HFFc6 (cell line): Measurements from ENCODE around the gene LRP1B. TPM values are rescaled to one million over a fixed set of nuclear protein-coding genes. Genes with fewer than 3 reads are reported as not detected.

Source experiments
- DNase-seq: peaks from one replicate; pipeline ENCODE4 v3.0.0-alpha.2; 2018
- H3K27ac Mint-ChIP-seq: 2 replicates; pipeline ENCODE4 v1.8.0; 2020; ENCODE audit warnings: mild to moderate bottlenecking, mixed read lengths
- H3K27me3 Mint-ChIP-seq: 2 replicates; pipeline ENCODE4 v1.8.0; 2021; ENCODE audit warnings: mild to moderate bottlenecking, moderate library complexity, mixed read lengths; ENCODE audit not compliant: insufficient read depth
- H3K36me3 Mint-ChIP-seq: 2 replicates; pipeline ENCODE4 v1.8.0; 2021; ENCODE audit warnings: low read depth, mixed read lengths
- H3K4me1 Mint-ChIP-seq: 2 replicates; pipeline ENCODE4 v1.8.0; 2020; ENCODE audit warnings: low read depth, mixed read lengths
- H3K4me3 Mint-ChIP-seq: 2 replicates; pipeline ENCODE4 v1.8.0; 2020; ENCODE audit warnings: mild to moderate bottlenecking, moderate library complexity, mixed read lengths
- H3K9me3 Mint-ChIP-seq: 2 replicates; pipeline ENCODE4 v1.8.0; 2020; ENCODE audit warnings: mild to moderate bottlenecking, mixed read lengths
- total RNA-seq, 6 experiments: library from RNA; stranded (reverse); fragmentation: NEBNext Ultra II Directional; extraction: Animal tissue kit (Norgen Biotek cat#: 25700); gene quantifications; 2 replicates in 1 of 6; 3 replicates in 5 of 6; pipeline ENCODE4 v1.2.3, GENCODE V29; 2021
- TF ChIP-seq, protein P1 (sequence below): fragments of 200-600 bp; sonication (generic); IDR thresholded peaks from 2 replicates; pipeline ENCODE4 v1.5.0; 2021; ENCODE audit warnings: antibody characterized with exemption, mild to moderate bottlenecking

The LRP1B gene
- total RNA-seq, 6 experiments from 2014 or later: not detected

DNA sequence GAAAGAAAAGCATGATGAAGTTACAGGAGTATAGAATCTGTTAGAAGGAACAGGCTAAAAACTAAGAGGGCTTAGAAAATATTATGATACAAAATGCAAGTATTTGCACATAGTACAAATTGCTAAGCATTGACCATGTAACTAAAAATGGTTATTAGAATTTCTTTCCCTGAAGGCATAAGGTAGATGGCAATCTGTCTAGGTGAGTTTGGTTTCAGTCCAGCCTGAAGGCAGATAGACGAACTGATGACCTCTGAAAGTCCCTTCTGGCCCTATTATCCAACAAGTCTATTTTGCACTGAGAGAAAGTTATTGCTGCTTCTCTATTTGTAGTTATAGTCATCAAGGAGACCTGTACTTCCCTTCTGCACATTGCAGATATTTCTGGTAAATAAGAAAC is 663.5 kb downstream of the LRP1B start:
- Mint-ChIP-seq H3K27me3 (no peaks in the 10 kb centered on the region), H3K36me3 (no peaks in the 10 kb centered on the region; the same call in 1 of the 2 replicates), H3K4me3 (no peak overlapping the region), H3K27ac (no peak overlapping the region), H3K4me1 (no peaks in the 10 kb centered on the region), H3K9me3 (peaks cover 15% of the 10 kb centered on the region)
- TF ChIP-seq, protein P1, sequence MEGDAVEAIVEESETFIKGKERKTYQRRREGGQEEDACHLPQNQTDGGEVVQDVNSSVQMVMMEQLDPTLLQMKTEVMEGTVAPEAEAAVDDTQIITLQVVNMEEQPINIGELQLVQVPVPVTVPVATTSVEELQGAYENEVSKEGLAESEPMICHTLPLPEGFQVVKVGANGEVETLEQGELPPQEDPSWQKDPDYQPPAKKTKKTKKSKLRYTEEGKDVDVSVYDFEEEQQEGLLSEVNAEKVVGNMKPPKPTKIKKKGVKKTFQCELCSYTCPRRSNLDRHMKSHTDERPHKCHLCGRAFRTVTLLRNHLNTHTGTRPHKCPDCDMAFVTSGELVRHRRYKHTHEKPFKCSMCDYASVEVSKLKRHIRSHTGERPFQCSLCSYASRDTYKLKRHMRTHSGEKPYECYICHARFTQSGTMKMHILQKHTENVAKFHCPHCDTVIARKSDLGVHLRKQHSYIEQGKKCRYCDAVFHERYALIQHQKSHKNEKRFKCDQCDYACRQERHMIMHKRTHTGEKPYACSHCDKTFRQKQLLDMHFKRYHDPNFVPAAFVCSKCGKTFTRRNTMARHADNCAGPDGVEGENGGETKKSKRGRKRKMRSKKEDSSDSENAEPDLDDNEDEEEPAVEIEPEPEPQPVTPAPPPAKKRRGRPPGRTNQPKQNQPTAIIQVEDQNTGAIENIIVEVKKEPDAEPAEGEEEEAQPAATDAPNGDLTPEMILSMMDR: no peak
- DNase-seq: no peak

- Mint-ChIP-seq H3K27me3 (no peaks in the 10 kb centered on the region), H3K4me1 (no peaks in the 10 kb centered on the region), H3K27ac (no peak overlapping the region), H3K36me3 (no peaks in the 10 kb centered on the region), H3K4me3 (no peak overlapping the region), H3K9me3 (peaks cover 9% of the 10 kb centered on the region)
- DNase-seq: no peak
- TF ChIP-seq, protein P1: no peak
These were observed 665.8 kb downstream of the LRP1B start for GRCh38 chr2:141464995-141465394.

- no peak overlapping the region for H3K27ac Mint-ChIP-seq
- no peaks in the 10 kb centered on the region; the same call in 1 of the 2 replicates for H3K27me3 Mint-ChIP-seq
- H3K9me3 Mint-ChIP-seq: peaks cover 13% of the 10 kb centered on the region
- H3K4me3 Mint-ChIP-seq: no peak overlapping the region
- TF ChIP-seq, protein P1: no peak
- no peaks in the 10 kb centered on the region for H3K36me3 Mint-ChIP-seq
- no peaks in the 10 kb centered on the region for H3K4me1 Mint-ChIP-seq
- no peak for DNase-seq
These were observed 672.5 kb downstream of the LRP1B start for GRCh38 chr2:141458351-141458750.

DNA sequence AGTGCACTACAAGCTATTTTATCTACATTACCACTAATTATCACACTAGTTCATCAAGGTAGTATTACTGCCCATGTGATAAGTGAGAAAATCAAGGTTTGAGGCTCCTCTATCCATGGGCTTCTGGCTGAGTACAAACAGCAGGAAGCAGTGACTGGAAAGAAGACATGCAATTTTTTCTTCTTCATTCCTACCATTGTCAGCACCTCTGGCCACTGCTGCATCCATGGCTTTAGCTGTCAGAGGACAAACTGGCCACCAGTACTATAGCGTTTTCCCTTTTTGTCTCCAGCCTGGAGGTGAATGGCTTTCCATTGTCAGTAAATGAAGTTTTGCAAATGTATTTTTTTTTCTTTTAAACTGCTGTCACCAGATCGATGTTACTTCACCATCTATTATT is 674.9 kb downstream of the LRP1B start:
- Mint-ChIP-seq H3K36me3 (no peaks in the 10 kb centered on the region), H3K27me3 (no peaks in the 10 kb centered on the region; the same call in 1 of the 2 replicates), H3K4me3 (no peak overlapping the region), H3K4me1 (no peaks in the 10 kb centered on the region), H3K9me3 (peaks cover 17% of the 10 kb centered on the region), H3K27ac (no peak overlapping the region)
- TF ChIP-seq, protein P1: no peak
- DNase-seq: no peak

GRCh38 chr2:141455211-141455826 is 675.5 kb downstream of the LRP1B start:
- Mint-ChIP-seq H3K9me3 (peaks cover 17% of the 10 kb centered on the region), H3K36me3 (no peaks in the 10 kb centered on the region), H3K4me3 (no peak overlapping the region), H3K4me1 (no peaks in the 10 kb centered on the region), H3K27me3 (no peaks in the 10 kb centered on the region; the same call in 1 of the 2 replicates), H3K27ac (no peak overlapping the region)
- TF ChIP-seq, protein P1: no peak
- DNase-seq: no peak
